CD1c-positive myeloid dendritic cell (primary cell): Measurements from ENCODE around the gene VPS11.
"Not testable (repeated sequence)": the region's sequence is repeated elsewhere in the genome, so short reads cannot be mapped to it uniquely, and the experiment has no call there.

Source experiments
- DNase-seq: peaks from one replicate; pipeline ENCODE4 v3.0.0-alpha.2; 2016; ENCODE audit errors: extremely low spot score

Gene VPS11

DNA sequence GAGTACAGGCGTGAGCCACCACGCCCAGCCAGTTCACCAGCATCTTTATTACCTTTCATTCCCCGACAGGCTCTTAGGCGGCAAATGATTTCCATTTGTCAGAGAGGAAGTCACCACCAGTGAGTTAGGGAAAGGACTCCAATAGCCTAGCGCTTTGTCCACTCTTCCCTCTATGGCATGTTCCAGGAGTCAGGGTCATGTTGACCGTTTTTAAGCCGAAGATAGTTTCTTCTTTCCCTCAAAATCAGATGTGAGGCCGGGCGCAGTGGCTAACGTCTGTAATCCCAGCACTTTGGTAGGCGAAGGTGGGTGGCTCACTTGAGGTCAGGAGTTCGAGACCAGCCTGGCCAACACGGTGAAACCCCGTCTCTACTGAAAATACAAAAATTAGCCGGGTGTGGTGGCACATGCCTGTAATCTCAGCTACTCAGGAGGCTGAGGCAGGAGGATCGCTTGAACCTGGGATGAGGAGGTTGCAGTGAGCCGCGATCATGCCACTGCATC is 35.6 kb downstream of the VPS11 start:
- DNase-seq: not testable (repeated sequence)

DNA sequence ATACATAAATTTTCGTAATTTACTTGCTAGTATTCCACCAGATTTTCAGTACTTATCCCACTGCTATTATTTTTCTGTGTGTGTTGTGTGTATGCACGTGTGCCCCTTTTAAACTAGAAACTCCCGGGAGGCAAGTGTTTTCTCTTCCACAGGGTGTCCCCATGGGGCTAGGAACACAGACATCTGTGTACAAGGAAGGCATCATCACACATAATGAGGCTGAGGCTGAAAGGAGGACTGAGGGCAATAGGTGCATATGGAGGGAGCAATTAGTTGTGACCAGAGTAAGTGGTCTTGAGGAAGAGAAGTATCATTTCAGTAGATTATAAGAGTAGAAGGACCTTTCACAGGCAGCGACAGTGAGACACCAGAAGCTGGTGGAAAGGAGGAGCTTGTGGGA is 36.2 kb downstream of the VPS11 start:
- DNase-seq: no peak

DNA sequence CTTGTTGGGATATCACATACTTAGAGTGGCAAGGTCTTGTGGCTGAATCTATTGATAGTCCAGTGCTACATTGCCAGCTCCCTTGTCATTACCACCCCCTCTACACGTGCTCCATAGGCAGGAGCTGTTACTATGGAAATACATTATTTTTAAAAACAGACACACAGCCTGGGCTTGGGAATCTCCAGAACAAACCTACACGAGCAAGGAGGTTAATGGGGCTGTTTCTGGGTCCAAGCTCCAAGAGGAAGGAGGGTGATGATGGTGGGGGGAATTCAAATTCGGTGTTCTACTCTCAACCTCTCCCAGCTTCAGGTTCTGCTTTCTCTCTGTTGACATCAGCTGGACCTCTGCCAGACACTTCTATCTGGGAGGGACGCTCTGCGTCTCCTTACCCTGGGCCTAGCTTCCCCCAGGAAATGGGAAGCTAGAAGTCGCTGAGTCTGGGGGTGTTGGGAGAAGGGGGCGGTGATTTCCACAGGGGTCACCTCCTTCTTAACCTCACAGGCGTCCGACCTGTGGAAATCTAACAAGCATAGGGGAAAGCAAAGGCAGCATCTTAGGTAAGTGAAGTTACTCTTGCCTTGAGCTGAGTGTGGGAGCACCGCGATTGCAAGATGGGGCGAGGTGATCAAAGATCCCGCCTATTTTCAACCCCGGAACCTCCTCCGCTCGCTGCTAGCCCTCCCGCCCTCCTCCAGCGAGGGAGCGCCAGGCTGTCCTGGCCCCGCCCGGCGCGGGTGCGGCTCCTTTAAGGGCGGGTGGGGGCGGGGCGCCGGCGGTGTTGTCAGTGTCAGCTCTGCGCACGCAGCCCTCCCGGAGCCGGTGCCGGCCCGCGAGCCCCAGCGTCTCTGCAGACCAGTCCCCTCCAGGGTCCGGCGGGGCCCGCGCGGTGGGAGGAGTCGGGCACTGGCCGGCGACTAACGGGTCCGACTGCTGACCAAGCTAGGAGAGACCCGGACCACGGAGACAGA is 39.2 kb downstream of the VPS11 start, which contains the start of gene C2CD2L:
TSS of gene C2CD2L (plus strand) at position 781 of the 974 bp plus-strand sequence. CDS start 398 bp downstream, outside the sequence.
- peak; percentile 96 for DNase-seq

DNA sequence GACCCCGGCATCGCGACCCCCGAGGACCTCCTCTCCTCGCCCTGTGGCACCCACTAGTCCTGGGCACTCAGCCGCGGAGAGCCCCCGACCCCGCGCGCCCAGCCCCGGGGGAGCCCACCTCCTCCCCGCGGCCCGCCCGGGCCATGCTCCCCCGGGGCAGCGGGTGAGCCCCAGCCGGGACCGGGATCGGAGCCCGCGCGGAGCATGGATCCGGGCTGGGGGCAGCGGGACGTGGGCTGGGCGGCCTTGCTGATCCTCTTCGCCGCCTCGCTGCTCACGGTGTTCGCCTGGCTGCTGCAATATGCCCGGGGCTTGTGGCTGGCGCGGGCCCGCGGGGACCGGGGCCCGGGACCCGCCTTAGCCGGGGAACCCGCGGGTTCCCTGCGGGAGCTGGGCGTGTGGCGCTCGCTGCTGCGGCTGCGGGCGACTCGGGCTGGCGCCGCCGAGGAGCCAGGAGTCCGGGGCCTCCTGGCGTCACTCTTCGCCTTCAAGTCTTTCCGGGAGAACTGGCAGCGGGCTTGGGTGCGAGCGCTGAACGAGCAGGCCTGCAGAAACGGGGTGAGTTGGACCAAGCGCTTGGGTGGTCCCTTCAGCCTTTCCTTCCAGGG is 40.0 kb downstream of the VPS11 start:
- DNase-seq: no peak

DNA sequence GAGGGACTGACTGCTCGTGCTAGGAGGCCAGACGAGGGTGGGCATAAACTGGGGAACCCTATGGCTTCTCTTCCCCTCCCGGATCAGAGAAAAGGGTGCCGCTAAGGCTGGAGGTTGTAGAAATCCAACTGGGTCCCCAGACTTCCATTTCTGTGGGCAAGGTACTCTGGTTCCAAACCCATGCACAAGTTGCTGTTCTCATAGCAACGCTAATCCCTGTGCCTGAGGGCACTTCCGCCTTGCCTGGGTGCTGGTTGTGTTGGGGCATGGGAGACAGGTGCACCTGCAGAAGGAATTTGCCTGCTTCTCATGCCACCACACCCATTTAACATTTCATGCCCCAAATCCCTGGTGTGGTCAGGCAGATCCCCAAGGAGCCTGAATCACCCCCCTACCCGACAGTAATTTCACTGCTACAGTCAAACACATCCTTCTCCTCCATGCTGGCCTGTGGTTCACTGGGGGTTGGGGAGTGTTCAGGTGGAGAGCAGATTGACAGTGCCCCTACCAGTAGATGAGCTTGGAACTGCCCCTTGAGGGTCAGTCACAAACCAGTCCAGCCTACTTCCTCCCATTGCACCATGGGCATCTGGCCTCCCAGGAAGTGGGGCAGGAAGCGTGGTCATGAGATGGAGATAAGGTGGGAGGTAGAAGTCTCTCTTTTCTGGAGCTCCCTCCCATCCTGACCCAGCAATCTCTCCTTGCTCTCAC is 40.7 kb downstream of the VPS11 start:
- peak; percentile 65 for DNase-seq

DNA sequence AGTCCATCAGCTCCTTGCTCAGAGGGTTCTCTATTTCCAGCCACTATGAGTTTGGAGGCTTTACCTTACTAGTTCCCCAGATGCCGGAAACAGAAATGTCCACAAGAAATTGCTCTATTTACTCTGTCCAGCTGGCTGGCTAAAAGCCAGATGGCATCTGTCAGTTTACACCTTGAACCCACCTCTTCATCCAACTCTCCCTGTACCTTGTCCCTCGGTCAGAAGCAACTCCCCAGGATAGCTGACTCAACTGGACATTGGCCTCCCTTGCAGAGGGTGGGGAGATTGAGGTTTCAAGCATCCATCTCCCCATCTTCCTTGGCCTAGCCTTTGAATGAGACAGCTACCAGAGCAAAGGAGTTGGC is 41.2 kb downstream of the VPS11 start:
- DNase-seq: no peak

DNA sequence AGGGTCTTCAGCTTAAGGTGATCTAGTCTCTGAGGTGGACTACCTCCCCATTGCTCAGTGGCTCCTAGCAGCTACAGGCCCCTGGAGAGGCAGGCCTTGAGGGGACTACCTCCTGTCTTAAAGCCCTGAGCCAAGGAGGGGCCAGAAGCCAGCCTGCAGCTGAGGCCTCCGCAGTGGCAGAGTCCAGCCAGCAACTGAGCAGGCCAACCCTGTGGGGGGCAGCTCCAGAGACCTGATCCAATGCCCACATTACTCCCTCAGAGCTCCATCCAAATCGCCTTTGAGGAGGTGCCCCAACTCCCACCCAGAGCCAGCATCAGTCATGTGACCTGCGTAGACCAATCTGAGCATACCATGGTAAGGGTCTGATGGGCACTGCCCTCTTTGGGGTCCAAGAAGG is 42.2 kb downstream of the VPS11 start:
- no peak for DNase-seq

DNA sequence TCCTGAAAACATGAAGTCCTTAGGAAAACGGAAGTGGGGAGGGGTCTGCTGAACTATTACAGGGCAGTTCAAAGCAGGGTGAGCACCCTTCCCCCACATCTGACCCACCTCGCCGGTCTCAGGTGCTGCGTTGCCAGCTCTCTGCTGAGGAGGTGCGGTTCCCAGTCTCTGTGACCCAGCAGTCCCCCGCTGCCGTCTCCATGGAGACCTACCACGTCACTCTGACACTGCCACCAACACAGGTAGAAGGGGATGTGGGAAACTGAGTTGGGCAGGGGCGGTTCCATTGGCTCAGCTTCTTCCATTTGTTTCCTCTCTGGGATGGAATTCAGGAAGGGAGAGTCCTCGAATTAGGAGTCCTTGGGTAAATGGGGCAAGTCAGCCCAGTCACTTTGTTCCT is 42.8 kb downstream of the VPS11 start:
- DNase-seq: no peak

DNA sequence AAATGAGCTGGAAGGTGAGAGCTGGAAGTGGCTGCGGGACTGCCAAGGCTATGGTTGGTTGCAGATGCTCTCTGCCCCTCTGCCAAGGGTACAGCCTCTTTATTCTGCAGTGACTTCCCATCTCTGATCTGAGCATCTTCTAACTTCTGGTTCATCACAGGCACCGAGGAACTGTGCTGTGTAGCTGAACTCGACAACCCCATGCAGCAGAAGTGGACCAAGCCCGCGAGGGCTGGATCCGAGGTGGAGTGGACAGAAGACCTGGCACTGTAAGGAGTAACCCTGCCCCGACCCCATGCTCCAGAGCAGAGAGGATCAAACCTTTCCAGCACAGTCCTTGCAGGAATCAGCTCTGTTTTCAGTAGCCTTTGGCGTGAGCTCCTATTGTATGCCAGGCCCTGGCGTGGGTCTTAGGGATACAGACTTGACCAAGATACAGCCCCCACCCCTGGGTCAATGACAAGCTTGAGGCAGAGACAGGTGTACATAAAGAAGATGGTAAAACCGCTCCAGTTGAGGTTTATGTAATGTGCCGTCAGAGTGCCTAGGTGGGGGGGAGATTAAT is 43.8 kb downstream of the VPS11 start:
- DNase-seq: no peak

DNA sequence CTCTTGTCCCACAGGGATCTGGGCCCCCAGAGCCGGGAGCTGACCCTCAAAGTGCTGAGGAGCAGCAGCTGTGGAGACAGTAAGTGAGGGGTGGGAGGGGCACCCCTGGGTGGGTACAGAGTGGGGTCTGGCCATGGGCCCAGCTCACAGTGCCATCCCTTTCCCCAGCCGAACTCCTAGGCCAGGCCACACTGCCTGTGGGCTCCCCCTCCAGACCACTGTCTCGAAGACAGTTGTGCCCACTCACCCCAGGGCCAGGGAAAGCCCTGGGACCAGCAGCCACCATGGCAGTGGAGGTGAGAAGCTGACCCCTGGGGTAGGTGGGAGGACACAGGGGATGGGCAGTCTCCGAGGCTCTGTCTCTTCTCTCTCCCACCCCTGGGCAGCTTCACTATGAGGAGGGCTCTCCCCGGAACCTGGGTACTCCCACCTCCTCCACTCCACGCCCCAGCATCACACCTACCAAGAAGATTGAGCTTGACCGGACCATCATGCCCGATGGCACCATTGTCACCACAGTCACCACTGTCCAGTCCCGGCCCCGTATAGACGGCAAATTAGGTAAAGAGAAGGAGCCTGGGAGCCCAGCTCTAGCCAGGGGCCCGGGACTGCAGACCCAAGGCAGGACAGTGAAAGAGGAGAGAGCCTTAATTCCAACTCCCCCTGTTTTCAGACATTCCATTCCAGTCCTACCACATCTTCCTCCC is 44.8 kb downstream of the VPS11 start:
- no peak for DNase-seq

DNA sequence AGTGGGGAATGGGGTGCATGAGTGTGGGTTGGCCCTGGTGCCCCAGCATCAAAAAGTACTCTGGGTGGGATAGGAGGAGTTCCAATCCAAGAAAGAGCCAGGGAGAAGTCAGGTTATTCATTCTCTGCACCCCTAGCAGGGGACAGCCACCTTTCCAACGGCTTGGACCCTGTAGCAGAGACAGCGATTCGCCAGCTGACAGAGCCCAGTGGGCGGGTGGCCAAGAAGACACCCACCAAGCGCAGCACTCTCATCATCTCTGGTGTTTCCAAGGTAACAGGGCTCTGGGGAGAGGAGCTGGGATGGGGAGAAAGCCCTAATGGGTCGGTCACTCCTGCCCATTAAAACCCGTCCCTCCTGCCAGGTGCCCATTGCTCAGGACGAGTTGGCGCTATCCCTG is 46.1 kb downstream of the VPS11 start:
- no peak for DNase-seq

DNA sequence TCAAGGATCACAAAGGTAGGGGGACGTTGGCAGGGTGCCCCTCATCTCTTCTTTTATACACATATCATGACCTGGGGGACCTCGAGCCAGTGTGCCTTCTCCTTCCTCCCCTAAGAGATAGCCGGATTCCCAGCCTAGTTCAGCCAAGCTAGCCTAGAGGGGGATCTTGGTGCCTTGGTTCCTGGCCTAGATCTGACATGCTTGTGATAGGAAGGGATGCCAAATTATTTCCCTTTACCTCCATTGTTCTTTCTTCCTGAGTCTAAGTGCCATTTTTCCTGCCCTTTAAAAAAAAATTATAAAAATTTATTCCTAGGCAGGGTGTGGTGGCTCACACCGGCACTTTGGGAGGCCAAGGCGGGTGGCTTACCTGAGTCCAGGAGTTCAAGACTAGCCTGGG is 46.7 kb downstream of the VPS11 start:
- no peak for DNase-seq

DNA sequence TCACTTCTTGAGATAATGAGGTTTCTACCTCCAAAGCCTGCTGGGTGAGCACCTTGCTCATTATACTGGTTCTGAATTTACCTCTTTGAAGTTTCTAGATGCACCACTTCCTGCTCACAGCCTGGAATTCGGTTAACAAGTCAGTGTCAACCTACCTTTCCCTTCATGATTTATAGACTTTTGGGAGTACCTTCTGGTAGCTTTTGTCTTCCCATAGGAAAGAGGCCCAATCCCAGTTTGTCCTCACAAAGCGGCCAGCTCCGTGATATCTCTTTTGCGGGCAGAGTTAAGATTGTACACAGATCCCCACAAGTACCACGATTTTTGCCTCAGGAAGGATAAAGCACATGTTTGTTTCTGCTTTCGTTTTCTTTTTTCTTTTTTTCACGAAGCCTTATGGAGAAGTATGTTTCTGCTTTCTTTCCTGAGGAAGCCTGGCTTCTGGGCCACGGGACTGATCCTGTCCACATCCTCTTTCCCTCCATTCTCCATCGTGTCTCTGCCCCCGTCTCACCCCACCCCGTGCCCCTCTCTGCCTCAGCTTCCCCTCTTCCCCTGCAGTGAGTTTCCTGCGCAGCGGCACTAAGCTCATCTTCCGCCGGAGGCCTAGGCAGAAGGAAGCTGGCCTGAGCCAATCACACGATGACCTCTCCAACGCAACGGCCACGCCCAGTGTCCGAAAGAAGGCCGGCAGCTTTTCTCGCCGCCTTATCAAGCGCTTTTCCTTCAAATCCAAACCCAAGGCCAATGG is 48.0 kb downstream of the VPS11 start:
- DNase-seq: peak; percentile 83

DNA sequence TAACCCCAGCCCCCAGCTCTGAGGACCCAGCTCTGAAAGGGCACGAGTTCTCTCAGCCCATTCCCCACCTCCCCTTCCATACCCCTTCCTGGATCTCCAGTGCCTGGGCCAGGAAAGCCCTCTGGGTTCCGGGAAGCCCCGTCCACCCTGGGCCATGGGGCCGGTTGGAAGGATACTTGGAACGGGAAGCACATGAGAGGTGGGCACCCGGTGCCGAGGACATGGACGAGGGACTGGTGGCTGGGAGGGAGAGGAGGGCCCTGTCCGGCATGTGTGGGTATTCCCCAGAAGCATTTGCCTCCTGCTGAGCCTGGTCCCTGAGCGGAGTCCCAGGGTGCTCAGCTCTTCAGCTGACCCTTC is 48.6 kb downstream of the VPS11 start:
- no peak for DNase-seq

DNA sequence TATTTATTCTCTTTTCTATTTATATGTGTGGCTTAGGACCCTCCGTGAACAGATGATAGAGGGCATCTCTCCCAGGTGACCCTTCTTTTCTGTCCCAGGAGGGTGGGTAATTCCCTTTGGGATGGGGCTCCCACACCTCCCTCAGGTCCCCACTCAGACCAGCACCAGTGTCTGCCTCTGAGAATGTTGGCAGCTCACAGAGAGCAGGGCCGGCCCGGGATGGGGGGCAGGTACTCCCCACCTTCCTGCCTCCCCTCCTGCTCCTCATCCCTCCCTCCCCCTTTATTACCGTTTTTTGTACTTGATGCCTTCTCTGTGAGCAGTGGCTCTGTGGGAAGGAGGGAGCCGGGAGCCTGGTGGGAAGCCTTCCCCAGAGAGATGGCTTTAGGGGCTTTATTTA is 49.0 kb downstream of the VPS11 start:
- no peak for DNase-seq

DNA sequence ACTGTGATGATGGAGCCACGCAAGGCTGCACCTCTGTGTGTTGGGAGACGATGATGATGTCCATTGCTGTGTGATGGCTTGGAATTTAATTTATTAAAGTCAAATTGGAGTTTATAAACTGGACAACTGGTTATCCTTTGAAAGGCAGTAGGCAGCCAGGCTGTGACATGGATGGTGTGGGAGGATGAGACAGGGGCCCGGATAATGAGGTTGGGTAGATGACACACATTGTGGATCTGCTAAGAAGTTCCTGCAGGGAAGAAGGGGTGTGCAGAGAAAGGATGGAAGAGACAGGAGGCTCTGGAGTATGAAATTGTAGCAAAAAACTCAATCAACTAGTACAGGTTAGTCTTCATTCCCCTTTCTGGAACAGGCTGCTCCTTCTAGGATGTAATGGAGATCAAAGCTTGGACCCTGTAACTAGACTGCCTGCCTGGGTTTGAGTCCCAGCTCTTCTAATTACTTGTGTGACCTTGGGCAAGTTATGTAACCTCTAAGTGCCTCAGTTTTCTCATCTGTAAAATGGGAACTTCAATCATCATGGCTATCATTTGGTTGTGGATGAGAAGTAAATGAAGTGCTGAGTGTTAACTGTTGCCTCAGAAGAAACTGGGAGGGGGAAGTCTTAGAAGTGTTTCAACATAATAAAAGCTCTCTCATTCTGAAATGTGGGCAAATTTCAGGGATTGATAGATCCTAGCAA is 49.5 kb downstream of the VPS11 start:
- DNase-seq: no peak

DNA sequence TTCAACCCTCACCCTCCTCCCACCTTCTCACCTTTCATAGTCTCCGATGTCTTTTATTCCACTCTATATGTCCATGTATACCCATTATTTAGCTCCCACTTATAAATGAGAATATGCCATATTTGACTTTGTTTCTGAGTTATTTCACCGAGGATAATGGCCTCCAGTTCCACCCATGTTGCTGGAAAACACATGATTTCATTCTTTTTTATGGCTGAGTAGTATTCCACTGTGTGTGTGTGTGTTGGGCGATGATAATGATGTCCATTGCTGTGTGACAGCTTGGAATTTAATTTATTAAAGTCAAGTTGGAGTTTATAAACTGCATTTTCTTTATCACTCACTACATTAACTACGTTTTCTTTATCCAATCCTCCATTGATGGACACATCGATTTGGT is 50.6 kb downstream of the VPS11 start:
- no peak for DNase-seq

DNA sequence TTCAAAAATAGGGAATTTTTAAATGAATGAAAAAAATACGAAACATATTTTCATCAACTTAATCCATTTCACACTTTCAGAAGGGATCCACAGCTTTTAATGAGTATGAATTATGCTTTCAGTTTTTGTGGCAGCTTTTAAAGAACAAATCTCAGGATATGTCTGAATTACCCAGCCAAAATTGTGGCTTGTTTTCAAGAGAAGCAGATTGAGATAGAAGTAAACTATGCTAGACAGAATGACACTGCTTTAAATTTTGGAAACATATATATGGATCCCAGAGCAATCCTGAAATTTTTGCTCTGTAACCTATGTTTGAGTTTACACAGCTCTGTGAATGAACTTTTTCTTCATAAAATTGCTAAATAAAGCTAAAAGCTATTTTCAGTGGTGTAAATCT is 51.3 kb downstream of the VPS11 start:
- DNase-seq: no peak

DNA sequence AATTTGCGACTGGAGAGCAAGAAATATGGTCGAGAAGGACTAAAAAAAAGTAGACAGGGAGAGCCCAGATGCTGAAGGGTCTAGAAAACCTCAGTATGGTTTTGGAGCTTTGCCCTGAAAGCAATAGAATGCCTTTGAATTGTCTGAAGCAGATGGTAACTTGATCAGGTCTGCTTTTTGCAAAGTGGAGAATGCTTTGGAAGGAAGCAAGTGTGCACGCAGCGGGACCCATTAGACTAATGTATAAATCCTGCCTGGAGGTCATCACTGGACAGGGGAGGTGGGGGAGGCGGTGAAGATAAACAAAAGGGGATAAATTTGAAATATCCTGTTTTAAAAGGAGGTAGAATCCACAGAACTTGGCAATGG is 53.0 kb downstream of the VPS11 start:
- DNase-seq: no peak
